ENCODE measurements around the gene COPS6.

GRCh38 chr7:100128637-100128963, 39.8 kb downstream of the COPS6 start:
- TF ChIP-seq CTCF (IDR thresholded peaks at IDR 0.05) = no peak
- TF ChIP-seq POLR2A (IDR thresholded peaks at IDR 0.05) = no peak
- no peak for TF ChIP-seq EP300 (IDR thresholded peaks at IDR 0.05)
